Kidney epithelial cell (primary cell): ENCODE data around the gene MROH7. TPM values are rescaled to one million over a fixed set of nuclear protein-coding genes. Genes with fewer than 3 reads are reported as not detected.

Source experiments
- DNase-seq: peaks from one replicate; pipeline ENCODE4 v3.0.0-alpha.2; 2010; ENCODE audit warnings: low read depth
- H3K27me3 ChIP-seq: 2 replicates; pipeline ENCODE4 v1.6.0; 2011; ENCODE audit warnings: low read length; ENCODE audit not compliant: control insufficient read depth, insufficient read depth
- H3K36me3 ChIP-seq: 2 replicates; pipeline ENCODE4 v1.5.1; 2011; ENCODE audit warnings: low read length; ENCODE audit not compliant: control insufficient read depth, insufficient read depth
- H3K4me3 ChIP-seq: 2 replicates; pipeline ENCODE4 v1.5.1; 2011; ENCODE audit warnings: low read depth, mild to moderate bottlenecking, control low read depth, low read length
- CTCF ChIP-seq: IDR thresholded peaks from 2 replicates; pipeline ENCODE4 v1.5.1; 2011; ENCODE audit warnings: mild to moderate bottlenecking, moderate library complexity, low read length, control low read depth, inconsistent platforms; ENCODE audit not compliant: insufficient read depth, poor library complexity, severe bottlenecking
- total RNA-seq: library from RNA; depleted of rRNA; stranded (reverse); fragments of >200 nt; gene quantifications from 2 replicates; pipeline ENCODE4 v1.2.3, GENCODE V29; 2015

Gene MROH7
- total RNA-seq, 1 donor from 2014 or later = not detected

GRCh38 chr1:54651608-54652007, 10.0 kb downstream of the MROH7 start:
- Histone ChIP-seq H3K36me3 (no peaks in the 10 kb centered on the region), H3K27me3 (peaks cover 5% of the 10 kb centered on the region), H3K4me3 (no peak overlapping the region)
- no peak for DNase-seq
- no peak for TF ChIP-seq CTCF

- no peak for DNase-seq
- Histone ChIP-seq H3K36me3 (no peaks in the 10 kb centered on the region), H3K27me3 (peaks cover 5% of the 10 kb centered on the region), H3K4me3 (no peak overlapping the region)
- no peak for TF ChIP-seq CTCF
Observed at GRCh38 chr1:54652168-54652567, 10.6 kb downstream of the MROH7 start.

DNA sequence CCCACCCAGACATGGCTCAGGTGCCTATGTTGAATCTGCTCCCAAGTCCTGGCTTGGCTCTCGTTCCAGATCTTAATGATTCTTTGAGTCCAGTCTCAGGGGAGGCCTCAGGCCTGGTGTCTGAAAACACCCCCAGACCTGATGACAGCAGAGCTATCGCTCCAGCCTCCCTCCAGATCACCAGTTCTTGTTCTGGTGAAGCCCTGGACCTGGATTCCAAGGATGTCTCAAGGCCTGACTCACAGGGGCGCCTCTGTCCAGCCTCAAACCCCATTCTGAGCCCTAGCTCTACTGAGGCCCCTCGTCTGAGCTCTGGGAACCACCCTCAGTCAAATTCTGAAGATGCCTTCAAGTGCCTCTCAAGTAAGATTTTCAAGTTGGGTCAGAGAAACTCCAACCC, 11.4 kb downstream of the MROH7 start:
- Histone ChIP-seq H3K27me3 (peaks cover 5% of the 10 kb centered on the region), H3K4me3 (no peak overlapping the region), H3K36me3 (no peaks in the 10 kb centered on the region)
- no peak for TF ChIP-seq CTCF
- no peak for DNase-seq

- no peak for DNase-seq
Observed at GRCh38 chr1:54658164-54658913, 16.8 kb downstream of the MROH7 start.

GRCh38 chr1:54663725-54664124, 22.1 kb downstream of the MROH7 start:
- TF ChIP-seq CTCF = no peak

More at GRCh38 chr1:54658164-54658913, 16.8 kb downstream of the MROH7 start:
- TF ChIP-seq CTCF = no peak
- no peak overlapping the region for H3K4me3 ChIP-seq
- H3K36me3 ChIP-seq = no peaks in the 10 kb centered on the region
- H3K27me3 ChIP-seq = no peaks in the 10 kb centered on the region

DNA sequence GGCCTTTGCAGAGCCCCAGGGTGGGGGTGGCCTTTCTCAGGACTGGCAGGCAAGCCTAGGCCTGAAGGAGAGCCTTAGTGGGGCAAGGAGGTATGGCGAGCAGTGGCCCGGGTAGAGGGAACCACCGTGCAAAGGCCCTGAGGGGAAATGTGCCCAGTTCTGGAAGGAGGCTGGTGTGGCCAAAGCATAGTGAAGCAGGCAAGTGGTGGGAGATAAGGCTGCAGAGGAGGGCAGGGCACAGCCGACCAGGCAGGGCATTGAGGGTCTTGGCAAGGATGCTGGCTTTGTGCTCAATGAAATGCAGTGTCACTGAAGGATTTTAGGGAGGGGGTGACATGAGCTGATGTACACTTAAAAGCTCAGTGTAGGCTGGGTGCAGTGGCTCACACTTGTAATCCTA, 22.8 kb downstream of the MROH7 start:
- Histone ChIP-seq H3K27me3 (no peaks in the 10 kb centered on the region), H3K4me3 (no peak overlapping the region), H3K36me3 (no peaks in the 10 kb centered on the region)
- TF ChIP-seq CTCF = no peak
- no peak for DNase-seq

More at GRCh38 chr1:54663725-54664124, 22.1 kb downstream of the MROH7 start:
- Histone ChIP-seq H3K36me3 (no peaks in the 10 kb centered on the region), H3K4me3 (no peak overlapping the region), H3K27me3 (no peaks in the 10 kb centered on the region)
- no peak for DNase-seq
